Neural cell (in vitro differentiated cells): ENCODE measurements around the gene TNS2. TPM values are rescaled to one million over a fixed set of nuclear protein-coding genes. Genes with fewer than 3 reads are reported as not detected.
A peak's percentile ranks its signal among the peaks of the same experiment; 100 is the strongest.
"Not testable (repeated sequence)": the region's sequence is repeated elsewhere in the genome, so short reads cannot be mapped to it uniquely, and the experiment has no call there.

ENCODE experiments used
- H2AFZ ChIP-seq: fragments of 200-600, 300-800 bp; sonication (generic), shearing (Covaris generic); 2 replicates; pipeline ENCODE4 v1.6.0; 2014; ENCODE audit warnings: low read depth, mild to moderate bottlenecking, antibody characterized with exemption, low read length, moderate library complexity
- H3F3A ChIP-seq: fragments of 200-600 bp; shearing (Covaris generic); 2 replicates; pipeline ENCODE4 v1.6.1; 2016; ENCODE audit warnings: mild to moderate bottlenecking, moderate library complexity, mixed read lengths, antibody characterized with exemption, low read length; ENCODE audit not compliant: insufficient read depth, poor library complexity, severe bottlenecking
- H3K27ac ChIP-seq: fragments of 200-600, 300-800 bp; sonication (generic), shearing (Covaris generic); 2 replicates; pipeline ENCODE4 v1.5.1; 2014; ENCODE audit warnings: mild to moderate bottlenecking, low read length, moderate library complexity
- H3K27me3 ChIP-seq: fragments of 300-800, 200-600 bp; sonication (generic), shearing (Covaris generic); 2 replicates; pipeline ENCODE4 v1.6.0; 2014; ENCODE audit warnings: mild to moderate bottlenecking, low read depth, low read length, moderate library complexity; ENCODE audit not compliant: insufficient read depth
- H3K36me3 ChIP-seq: fragments of 300-800, 200-600 bp; sonication (generic), shearing (Covaris generic); 2 replicates; pipeline ENCODE4 v1.5.1; 2014; ENCODE audit warnings: mild to moderate bottlenecking, antibody characterized with exemption, low read length, moderate library complexity; ENCODE audit not compliant: insufficient read depth
- H3K4me2 ChIP-seq: fragments of 300-800, 200-600 bp; sonication (generic), shearing (Covaris generic); 2 replicates; pipeline ENCODE4 v1.6.0; 2014; ENCODE audit warnings: mild to moderate bottlenecking, low read length
- H3K4me3 ChIP-seq: fragments of 300-800, 200-600 bp; sonication (generic), shearing (Covaris generic); 2 replicates; pipeline ENCODE4 v1.5.1; 2014; ENCODE audit warnings: mild to moderate bottlenecking, low read length, moderate library complexity
- H3K79me2 ChIP-seq: fragments of 200-600 bp; shearing (Covaris generic); replicated peaks from 2 replicates; pipeline ENCODE4 v1.6.0; 2014; ENCODE audit warnings: mild to moderate bottlenecking, low read length, moderate library complexity; ENCODE audit not compliant: insufficient read depth
- H3K9ac ChIP-seq: fragments of 300-800, 200-600 bp; sonication (generic), shearing (Covaris generic); 2 replicates; pipeline ENCODE4 v1.6.1; 2016; ENCODE audit warnings: mild to moderate bottlenecking, low read length, mixed read lengths
- H3K9me2 ChIP-seq: fragments of 200-600 bp; shearing (Covaris generic); 2 replicates; pipeline ENCODE4 v1.6.1; 2016; ENCODE audit warnings: mild to moderate bottlenecking, low read length, mixed read lengths; ENCODE audit not compliant: insufficient read depth
- H3K9me3 ChIP-seq: fragments of 200-600, 300-800 bp; sonication (generic), shearing (Covaris generic); 2 replicates; pipeline ENCODE4 v1.6.1; 2016; ENCODE audit warnings: mild to moderate bottlenecking, mixed run types, low read length, moderate library complexity, mixed read lengths
- H4K20me1 ChIP-seq: fragments of 200-600 bp; shearing (Covaris generic); 2 replicates; pipeline ENCODE4 v1.6.1; 2016; ENCODE audit warnings: mild to moderate bottlenecking, mixed run types; ENCODE audit not compliant: insufficient read depth
- CTCF ChIP-seq: fragments of 450-650 bp; IDR thresholded peaks from 2 replicates; pipeline ENCODE4 v1.5.1; 2014; ENCODE audit warnings: antibody characterized with exemption, mild to moderate bottlenecking, moderate library complexity; ENCODE audit not compliant: poor library complexity, severe bottlenecking
- EP300 ChIP-seq: fragments of 450-650 bp; conservative IDR thresholded peaks from 2 replicates; pipeline ENCODE4 v1.6.1; 2014; ENCODE audit warnings: antibody characterized with exemption, mild to moderate bottlenecking, moderate library complexity; ENCODE audit not compliant: poor library complexity, severe bottlenecking
- MXI1 ChIP-seq: fragments of 450-650 bp; conservative IDR thresholded peaks from 2 replicates; pipeline ENCODE4 v1.6.1; 2014; ENCODE audit warnings: antibody characterized with exemption, mild to moderate bottlenecking; ENCODE audit not compliant: poor library complexity, severe bottlenecking
- POLR2AphosphoS5 ChIP-seq: IDR thresholded peaks from 2 replicates; pipeline ENCODE4 v1.6.1; 2012
- RAD21 ChIP-seq: fragments of 450-650 bp; conservative IDR thresholded peaks from 2 replicates; pipeline ENCODE4 v1.6.1; 2014; ENCODE audit warnings: antibody characterized with exemption, mild to moderate bottlenecking, moderate library complexity
- REST ChIP-seq: IDR thresholded peaks from 2 replicates; pipeline ENCODE4 v1.6.1; 2012; ENCODE audit warnings: borderline replicate concordance
- SMC3 ChIP-seq: fragments of 450-650 bp; conservative IDR thresholded peaks from 2 replicates; pipeline ENCODE4 v1.6.1; 2014; ENCODE audit warnings: antibody characterized with exemption, mild to moderate bottlenecking, moderate library complexity; ENCODE audit not compliant: poor library complexity
- TAF1 ChIP-seq: IDR thresholded peaks from 2 replicates; pipeline ENCODE4 v1.6.1; 2012; ENCODE audit warnings: low read depth
- polyA plus RNA-seq: library from polyadenylated mRNA; depleted of rRNA; stranded (reverse); fragments of >200 nt; gene quantifications from 2 replicates; pipeline ENCODE4 v1.2.3, GENCODE V29; 2014

Gene TNS2
- polyA plus RNA-seq, 1 donor from 2014 or later = 4.2 TPM

DNA sequence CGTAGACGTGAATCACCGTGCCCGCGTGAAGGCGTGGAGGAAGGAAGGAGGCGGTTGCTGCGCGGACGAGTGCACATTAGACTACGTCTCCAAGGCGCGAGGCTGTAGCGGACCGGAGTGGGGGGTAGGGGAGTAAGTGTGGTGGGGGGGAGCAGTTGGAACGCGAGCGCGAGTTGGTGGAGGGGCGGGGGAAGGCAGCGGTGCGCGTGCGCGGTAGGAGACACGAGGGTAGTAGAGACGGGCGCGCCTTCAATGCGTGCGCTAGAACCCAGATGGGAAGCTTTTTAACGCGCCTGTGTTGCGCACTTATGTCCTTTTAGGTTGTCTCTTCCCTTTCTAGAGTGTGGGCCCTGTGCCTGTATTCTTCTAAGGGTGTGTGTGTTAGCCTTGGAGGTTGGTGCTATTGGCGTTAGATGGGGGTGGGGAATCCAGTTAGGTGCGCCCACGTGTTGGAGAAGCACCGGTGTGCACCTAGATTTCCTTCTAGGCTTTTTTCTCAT lies 43.0 kb upstream of the TNS2 start:
- Histone ChIP-seq H2AFZ (peak overlapping the region; percentile 87), H3K9me2 (no peaks in the 10 kb centered on the region), H3K27ac (peak overlapping the region; percentile 99), H3K9me3 (no peaks in the 10 kb centered on the region), H3F3A (peaks cover 9% of the 10 kb centered on the region), H3K4me3 (peak overlapping the region; percentile 85), H3K4me2 (peak overlapping the region; percentile 81), H3K27me3 (no peaks in the 10 kb centered on the region), H4K20me1 (peaks cover 15% of the 10 kb centered on the region), H3K9ac (peak overlapping the region; percentile 99), H3K79me2 (peaks cover 50% of the 10 kb centered on the region), H3K36me3 (no peaks in the 10 kb centered on the region)
- peak; percentile 99 for TF ChIP-seq MXI1
- no peak for TF ChIP-seq POLR2AphosphoS5
- TF ChIP-seq TAF1 = peak; percentile 22

DNA sequence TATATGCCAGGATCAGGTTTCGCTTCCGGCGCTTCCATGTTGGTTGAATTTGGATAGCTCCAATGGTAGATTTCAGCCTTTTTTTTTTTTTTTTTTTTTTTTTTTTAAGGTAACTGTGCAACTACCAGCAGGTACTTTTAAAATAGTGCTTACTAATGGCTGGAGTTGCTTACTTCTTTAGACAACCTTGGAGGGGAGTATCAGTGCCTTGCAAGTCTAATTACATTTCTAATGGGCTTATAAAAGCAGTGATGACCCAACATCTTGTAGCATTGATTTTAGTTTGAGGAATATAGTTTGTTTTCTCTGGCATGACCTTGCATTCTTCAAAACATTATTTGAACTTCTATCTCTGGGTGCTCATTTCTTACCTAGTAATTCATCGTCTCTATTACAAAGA lies 42.5 kb upstream of the TNS2 start:
- H3K79me2 ChIP-seq = peaks cover 54% of the 10 kb centered on the region
- H3K4me2 ChIP-seq = peak overlapping the region; percentile 81
- TF ChIP-seq SMC3 (no peak), MXI1 (peak; percentile 4)
- H2AFZ ChIP-seq = peak overlapping the region; percentile 32
- H3K27me3 ChIP-seq = no peaks in the 10 kb centered on the region
- peaks cover 15% of the 10 kb centered on the region for H4K20me1 ChIP-seq
- peak overlapping the region; percentile 99 for H3K27ac ChIP-seq
- no peaks in the 10 kb centered on the region for H3K9me2 ChIP-seq
- no peaks in the 10 kb centered on the region for H3K9me3 ChIP-seq
- H3K9ac ChIP-seq = peak overlapping the region; percentile 99
- H3K4me3 ChIP-seq = peak overlapping the region; percentile 85
- no peaks in the 10 kb centered on the region for H3K36me3 ChIP-seq
- H3F3A ChIP-seq = peaks cover 9% of the 10 kb centered on the region

DNA sequence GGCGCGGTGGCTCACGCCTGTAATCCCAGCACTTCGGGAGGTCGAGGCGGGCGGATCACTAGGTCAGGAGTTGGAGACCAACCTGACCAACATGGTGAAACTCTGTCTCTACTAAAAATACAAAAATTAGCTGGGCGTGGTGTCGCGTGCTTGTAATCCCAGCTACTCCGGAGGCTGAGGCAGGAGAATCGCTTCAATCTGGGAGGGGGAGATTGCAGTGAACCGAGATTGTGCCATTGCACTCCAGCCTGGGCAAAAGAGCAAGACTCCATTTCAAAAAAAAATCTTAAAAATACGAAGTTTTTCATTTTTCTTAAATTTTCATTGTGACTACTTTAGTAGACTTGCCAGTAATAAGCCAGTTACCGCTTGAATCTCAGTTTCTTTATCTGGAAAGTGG lies 41.1 kb upstream of the TNS2 start:
- H3F3A ChIP-seq, H3K27me3 ChIP-seq, H3K9ac ChIP-seq, H3K9me2 ChIP-seq, H3K9me3 ChIP-seq, H3K4me2 ChIP-seq, H2AFZ ChIP-seq, H3K27ac ChIP-seq, H3K36me3 ChIP-seq: not testable (repeated sequence)
- H3K79me2 ChIP-seq = peaks cover 69% of the 10 kb centered on the region
- H3K4me3 ChIP-seq = peak overlapping the region; percentile 85
- H4K20me1 ChIP-seq = peaks cover 15% of the 10 kb centered on the region

DNA sequence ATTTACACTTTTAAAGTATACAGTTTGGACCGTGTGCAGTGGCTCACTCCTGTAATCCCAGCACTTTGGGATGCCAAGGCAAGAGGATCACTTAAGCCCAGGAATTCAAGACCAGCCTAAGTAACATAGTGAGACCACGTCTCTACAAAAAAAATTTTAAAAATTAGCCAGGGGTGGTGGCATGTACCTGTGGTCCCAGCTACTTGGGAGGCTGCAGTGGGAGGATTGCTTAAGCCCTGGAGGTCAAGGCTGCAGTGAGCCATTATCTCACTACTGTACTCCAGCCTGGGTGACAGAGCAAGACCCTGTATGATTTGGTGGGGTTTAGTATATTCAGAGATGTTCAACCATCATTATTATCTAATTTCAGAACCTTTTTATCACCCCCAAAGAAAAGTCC lies 38.9 kb upstream of the TNS2 start:
- no peak overlapping the region for H3K27ac ChIP-seq
- no peaks in the 10 kb centered on the region for H3K36me3 ChIP-seq
- no peak overlapping the region for H3K4me3 ChIP-seq
- no peak overlapping the region for H3K9ac ChIP-seq
- no peak overlapping the region for H2AFZ ChIP-seq
- no peaks in the 10 kb centered on the region for H3K9me3 ChIP-seq
- peaks cover 18% of the 10 kb centered on the region for H4K20me1 ChIP-seq
- no peaks in the 10 kb centered on the region for H3F3A ChIP-seq
- peaks cover 85% of the 10 kb centered on the region for H3K79me2 ChIP-seq
- TF ChIP-seq CTCF (no peak), EP300 (no peak), SMC3 (no peak), TAF1 (no peak), MXI1 (no peak), POLR2AphosphoS5 (no peak), REST (no peak), RAD21 (no peak)
- H3K9me2 ChIP-seq = no peaks in the 10 kb centered on the region
- no peak overlapping the region for H3K4me2 ChIP-seq
- no peaks in the 10 kb centered on the region for H3K27me3 ChIP-seq
